ENCODE data around the gene GOSR1. TPM values are rescaled to one million over a fixed set of nuclear protein-coding genes. Genes with fewer than 3 reads are reported as not detected.
"Not testable (repeated sequence)": the region's sequence is repeated elsewhere in the genome, so short reads cannot be mapped to it uniquely, and the experiment has no call there.

The GOSR1 gene
- total RNA-seq, 1 donor from 2014 or later = 38.9 TPM

- no peak overlapping the region for H3K4me2 ChIP-seq
- H2AFZ ChIP-seq (replicated peaks) = no peak overlapping the region
- H3K36me3 ChIP-seq = no peaks in the 10 kb centered on the region
- TF ChIP-seq, protein P1, sequence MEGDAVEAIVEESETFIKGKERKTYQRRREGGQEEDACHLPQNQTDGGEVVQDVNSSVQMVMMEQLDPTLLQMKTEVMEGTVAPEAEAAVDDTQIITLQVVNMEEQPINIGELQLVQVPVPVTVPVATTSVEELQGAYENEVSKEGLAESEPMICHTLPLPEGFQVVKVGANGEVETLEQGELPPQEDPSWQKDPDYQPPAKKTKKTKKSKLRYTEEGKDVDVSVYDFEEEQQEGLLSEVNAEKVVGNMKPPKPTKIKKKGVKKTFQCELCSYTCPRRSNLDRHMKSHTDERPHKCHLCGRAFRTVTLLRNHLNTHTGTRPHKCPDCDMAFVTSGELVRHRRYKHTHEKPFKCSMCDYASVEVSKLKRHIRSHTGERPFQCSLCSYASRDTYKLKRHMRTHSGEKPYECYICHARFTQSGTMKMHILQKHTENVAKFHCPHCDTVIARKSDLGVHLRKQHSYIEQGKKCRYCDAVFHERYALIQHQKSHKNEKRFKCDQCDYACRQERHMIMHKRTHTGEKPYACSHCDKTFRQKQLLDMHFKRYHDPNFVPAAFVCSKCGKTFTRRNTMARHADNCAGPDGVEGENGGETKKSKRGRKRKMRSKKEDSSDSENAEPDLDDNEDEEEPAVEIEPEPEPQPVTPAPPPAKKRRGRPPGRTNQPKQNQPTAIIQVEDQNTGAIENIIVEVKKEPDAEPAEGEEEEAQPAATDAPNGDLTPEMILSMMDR (IDR thresholded peaks at IDR 0.05) = no peak
- TF ChIP-seq EZH2phosphoT487 (IDR thresholded peaks at IDR 0.05) (no peak), EZH2 (IDR thresholded peaks at IDR 0.05) (no peak)
- no peak overlapping the region for H3K4me3 ChIP-seq
- H3K4me3 Mint-ChIP-seq = no peak overlapping the region
- H3K27ac ChIP-seq = no peak overlapping the region
- no peaks in the 10 kb centered on the region for H3K79me2 ChIP-seq (ENCODE audit: low read depth)
- no peaks in the 10 kb centered on the region for H3K9me3 Mint-ChIP-seq
- H3K27me3 ChIP-seq = no peaks in the 10 kb centered on the region
- H3K27ac Mint-ChIP-seq = peak overlapping the region; percentile 73
- H3F3A ChIP-seq (ENCODE audit: low read depth) = no peaks in the 10 kb centered on the region
- no peak for DNase-seq (ENCODE audit: low spot score)
- H4K20me1 ChIP-seq (ENCODE audit: low read depth) = no peaks in the 10 kb centered on the region
- H3K9ac ChIP-seq = no peak overlapping the region
- no peaks in the 10 kb centered on the region for H3K36me3 Mint-ChIP-seq
- no peaks in the 10 kb centered on the region for H3K4me1 Mint-ChIP-seq
- H3K9me3 ChIP-seq (ENCODE audit: low read depth) = no peaks in the 10 kb centered on the region
- peaks cover 5% of the 10 kb centered on the region for H3K27me3 Mint-ChIP-seq (ENCODE audit: insufficient read depth, low read depth)
- no peaks in the 10 kb centered on the region for H3K4me1 ChIP-seq
Measured at GRCh38 chr17:30557916-30558685, 80.9 kb downstream of the GOSR1 start.

- Mint-ChIP-seq H3K9me3 (no peaks in the 10 kb centered on the region), H3K27me3 (ENCODE audit: insufficient read depth, low read depth) (peaks cover 5% of the 10 kb centered on the region), H3K4me1 (no peaks in the 10 kb centered on the region), H3K36me3 (no peaks in the 10 kb centered on the region), H3K27ac (no peak overlapping the region), H3K4me3 (no peak overlapping the region)
- Histone ChIP-seq H3K4me2 (no peak overlapping the region), H3K27ac (no peak overlapping the region), H3K9me3 (ENCODE audit: low read depth) (no peaks in the 10 kb centered on the region), H3K36me3 (no peaks in the 10 kb centered on the region), H4K20me1 (ENCODE audit: low read depth) (no peaks in the 10 kb centered on the region), H3K27me3 (no peaks in the 10 kb centered on the region), H3K4me1 (no peaks in the 10 kb centered on the region), H2AFZ (replicated peaks) (no peak overlapping the region), H3K79me2 (ENCODE audit: low read depth) (no peaks in the 10 kb centered on the region), H3K9ac (no peak overlapping the region), H3F3A (ENCODE audit: low read depth) (no peaks in the 10 kb centered on the region), H3K4me3 (no peak overlapping the region)
- no peak for DNase-seq (ENCODE audit: low spot score)
- TF ChIP-seq, protein P1 (IDR thresholded peaks at IDR 0.05) = no peak
- TF ChIP-seq EZH2phosphoT487 (IDR thresholded peaks at IDR 0.05) (no peak), EZH2 (IDR thresholded peaks at IDR 0.05) (no peak)
Measured at GRCh38 chr17:30558686-30559545, 81.7 kb downstream of the GOSR1 start.

- H3K27ac Mint-ChIP-seq = no peak overlapping the region
- Histone ChIP-seq H3F3A (ENCODE audit: low read depth) (no peaks in the 10 kb centered on the region), H3K79me2 (ENCODE audit: low read depth) (no peaks in the 10 kb centered on the region), H3K36me3 (no peaks in the 10 kb centered on the region), H3K9me3 (ENCODE audit: low read depth) (no peaks in the 10 kb centered on the region), H4K20me1 (ENCODE audit: low read depth) (no peaks in the 10 kb centered on the region), H3K4me1 (no peaks in the 10 kb centered on the region), H3K27ac (no peak overlapping the region), H3K4me2 (no peak overlapping the region), H3K27me3 (no peaks in the 10 kb centered on the region), H3K9ac (no peak overlapping the region), H3K4me3 (no peak overlapping the region), H2AFZ (replicated peaks) (no peak overlapping the region)
- H3K27me3 Mint-ChIP-seq (ENCODE audit: insufficient read depth, low read depth) = peaks cover 4% of the 10 kb centered on the region
- TF ChIP-seq, protein P1 (IDR thresholded peaks at IDR 0.05) = no peak
- no peak for TF ChIP-seq EZH2phosphoT487 (IDR thresholded peaks at IDR 0.05)
- no peaks in the 10 kb centered on the region for H3K9me3 Mint-ChIP-seq
- no peak overlapping the region for H3K4me3 Mint-ChIP-seq
- peaks cover 3% of the 10 kb centered on the region for H3K4me1 Mint-ChIP-seq
- no peaks in the 10 kb centered on the region for H3K36me3 Mint-ChIP-seq
- DNase-seq (ENCODE audit: low spot score) = no peak
Measured at GRCh38 chr17:30559656-30560055, 82.4 kb downstream of the GOSR1 start.

DNA sequence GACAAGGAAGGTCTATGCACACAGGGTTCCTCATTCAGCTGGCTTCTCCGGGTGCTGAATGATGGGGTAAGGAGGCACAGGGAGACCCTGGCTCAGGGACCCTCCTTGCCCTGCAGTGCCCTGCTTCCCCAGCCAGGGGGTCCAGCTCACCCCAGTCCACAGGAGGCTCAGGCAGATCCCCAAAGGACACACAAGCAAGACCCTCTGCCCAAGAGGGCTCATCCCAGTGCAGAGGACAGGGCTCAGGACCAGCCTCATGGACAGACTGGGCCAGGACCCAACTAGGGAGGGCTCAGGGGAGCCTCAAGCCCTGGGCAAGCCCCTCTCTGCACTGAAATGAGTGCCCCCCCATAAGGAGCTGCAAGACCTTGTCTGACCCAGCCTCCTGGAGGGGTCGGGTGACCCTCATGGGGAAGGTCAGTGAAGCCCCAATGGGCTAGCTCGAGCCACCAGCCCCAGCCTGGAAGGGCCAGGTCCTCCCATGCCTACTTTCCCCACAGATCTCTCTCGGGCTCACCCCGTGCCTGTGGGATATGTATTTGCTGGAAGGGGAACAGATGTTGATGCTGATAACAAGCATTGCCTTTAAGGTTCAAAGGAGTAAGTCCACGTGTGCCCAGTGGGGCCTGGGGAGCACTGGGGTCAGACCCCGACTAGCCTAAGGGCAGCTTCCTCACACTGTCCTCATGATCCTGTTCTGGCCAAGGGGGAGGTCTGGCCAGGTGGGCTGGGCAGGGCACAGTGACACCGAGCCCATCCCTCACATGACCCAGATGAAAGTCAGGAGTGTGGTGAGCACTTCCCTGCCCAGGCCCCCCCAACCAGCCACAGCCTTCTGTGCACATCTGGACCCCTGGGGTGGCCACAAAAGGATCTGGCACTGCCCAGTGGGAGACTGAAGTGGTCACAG, 83.2 kb downstream of the GOSR1 start:
- H3K4me1 ChIP-seq; H3K9me3 ChIP-seq (ENCODE audit: low read depth); H2AFZ ChIP-seq (replicated peaks); H3F3A ChIP-seq (ENCODE audit: low read depth); H3K27ac Mint-ChIP-seq; H3K4me2 ChIP-seq; H3K36me3 Mint-ChIP-seq; H3K79me2 ChIP-seq (ENCODE audit: low read depth); H3K27me3 ChIP-seq; H3K36me3 ChIP-seq; DNase-seq (ENCODE audit: low spot score); H3K4me3 ChIP-seq; H3K9me3 Mint-ChIP-seq; H4K20me1 ChIP-seq (ENCODE audit: low read depth); H3K27me3 Mint-ChIP-seq (ENCODE audit: insufficient read depth, low read depth); H3K4me1 Mint-ChIP-seq; H3K9ac ChIP-seq; H3K27ac ChIP-seq; H3K4me3 Mint-ChIP-seq: not testable (repeated sequence)

DNA sequence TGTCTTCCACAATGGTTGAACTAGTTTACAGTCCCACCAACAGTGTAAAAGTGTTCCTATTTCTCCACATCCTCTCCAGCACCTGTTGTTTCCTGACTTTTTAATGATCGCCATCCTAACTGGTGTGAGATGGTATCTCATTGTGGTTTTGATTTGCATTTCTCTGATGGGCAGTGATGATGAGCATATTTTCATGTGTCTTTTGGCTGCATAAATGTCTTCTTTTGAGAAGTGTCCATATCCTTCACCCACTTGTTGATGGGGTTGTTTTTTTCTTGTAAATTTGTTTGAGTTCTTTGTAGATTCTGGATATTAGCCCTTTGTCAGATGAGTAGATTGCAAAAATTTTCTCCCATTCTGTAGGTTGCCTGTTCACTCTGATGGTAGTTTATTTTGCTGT, 84.6 kb downstream of the GOSR1 start:
- not testable (repeated sequence) for H3K9me3 ChIP-seq (ENCODE audit: low read depth); H3K4me2 ChIP-seq; H3F3A ChIP-seq (ENCODE audit: low read depth); H2AFZ ChIP-seq (replicated peaks); H3K4me1 ChIP-seq; H3K9ac ChIP-seq; H3K79me2 ChIP-seq (ENCODE audit: low read depth); H3K36me3 ChIP-seq; H3K27ac ChIP-seq; H3K4me3 Mint-ChIP-seq; H3K4me1 Mint-ChIP-seq; H3K9me3 Mint-ChIP-seq; H3K27ac Mint-ChIP-seq; DNase-seq (ENCODE audit: low spot score); H3K4me3 ChIP-seq; H3K27me3 ChIP-seq; H4K20me1 ChIP-seq (ENCODE audit: low read depth); H3K36me3 Mint-ChIP-seq; H3K27me3 Mint-ChIP-seq (ENCODE audit: insufficient read depth, low read depth)
